Peyer's patch (tissue), 4 donors: ENCODE measurements around the gene HMOX2. TPM values are rescaled to one million over a fixed set of nuclear protein-coding genes. Genes with fewer than 3 reads are reported as not detected.

Experiments
- DNase-seq, 3 donors: peaks; one replicate each; pipeline ENCODE4 v3.0.0-alpha.2; 2017 to 2019
- H3K27ac ChIP-seq, 4 donors: fragments of 200-600 bp; sonication (generic); one replicate each; pipeline ENCODE4 v1.5.1; 2016 to 2019
- H3K27me3 ChIP-seq, 2 donors: fragments of 200-600 bp; sonication (generic); one replicate each; pipeline ENCODE4 v1.5.1; 2019
- H3K36me3 ChIP-seq, 3 donors: fragments of 200-600 bp; sonication (generic); one replicate each; pipeline ENCODE4 v1.5.1; 2016 to 2019
- H3K4me1 ChIP-seq, 4 donors: fragments of 200-600 bp; sonication (generic); one replicate each; pipeline ENCODE4 v1.5.1; 2016 to 2019
- H3K4me3 ChIP-seq, 4 donors: fragments of 200-600 bp; sonication (generic); 1 replicate in 3 of 4; 2 replicates in 1 of 4; pipeline ENCODE4 v1.5.1; 2016 to 2019; ENCODE audit warnings: mild to moderate bottlenecking in 1 of 4
- H3K9me3 ChIP-seq, 4 donors: fragments of 200-600 bp; sonication (generic); one replicate each; pipeline ENCODE4 v1.5.1; 2016 to 2019; ENCODE audit warnings: mild to moderate bottlenecking in 1 of 4
- POLR2A ChIP-seq, 2 donors: fragments of 450-650 bp; IDR thresholded peaks; one replicate each; pipeline ENCODE4 v1.5.1; 2017; ENCODE audit warnings: antibody characterized with exemption in 2 of 2, mild to moderate bottlenecking in 2 of 2, moderate library complexity in 2 of 2
- total RNA-seq, 4 donors: library from RNA; depleted of rRNA; stranded (reverse); fragments of >200 nt; gene quantifications; one replicate each; pipeline ENCODE4 v1.1.0, GENCODE V29; 2016
- TF ChIP-seq, protein P1 (sequence below), 6 experiments: fragments of 450-650 bp in 4 of 6; fragments of 200-600 bp in 2 of 6; sonication (generic) in 1 of 6; IDR thresholded peaks; one replicate each; pipeline ENCODE4 v1.5.1; 2017 to 2019; ENCODE audit warnings: antibody characterized with exemption in 6 of 6, mild to moderate bottlenecking in 3 of 6, moderate library complexity in 1 of 6

Gene HMOX2
- total RNA-seq, 4 donors from 2014 or later: 37.1 to 64.8 (median 61.1) TPM

DNA sequence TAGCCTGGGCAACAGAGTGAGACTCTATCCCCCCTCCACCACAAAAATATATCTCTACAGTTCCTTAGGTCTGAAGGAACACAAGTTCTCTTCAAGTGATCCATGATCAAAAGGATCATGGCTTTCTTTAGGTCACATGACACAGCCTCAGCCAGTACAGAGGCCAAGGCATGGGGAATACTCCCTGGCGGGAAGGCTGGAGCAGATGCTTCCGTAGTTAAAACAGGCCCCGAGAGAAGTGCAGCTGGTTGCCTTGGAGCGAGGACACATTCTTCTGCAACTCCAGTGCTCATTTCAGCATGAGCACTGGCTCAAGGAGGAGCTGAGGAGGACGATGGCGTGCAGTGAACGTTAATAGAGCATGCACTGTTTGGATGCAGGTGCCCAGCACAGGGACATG, 48.9 kb downstream of the HMOX2 start:
- no peak for TF ChIP-seq POLR2A (IDR thresholded peaks at IDR 0.05)
- TF ChIP-seq, protein P1, sequence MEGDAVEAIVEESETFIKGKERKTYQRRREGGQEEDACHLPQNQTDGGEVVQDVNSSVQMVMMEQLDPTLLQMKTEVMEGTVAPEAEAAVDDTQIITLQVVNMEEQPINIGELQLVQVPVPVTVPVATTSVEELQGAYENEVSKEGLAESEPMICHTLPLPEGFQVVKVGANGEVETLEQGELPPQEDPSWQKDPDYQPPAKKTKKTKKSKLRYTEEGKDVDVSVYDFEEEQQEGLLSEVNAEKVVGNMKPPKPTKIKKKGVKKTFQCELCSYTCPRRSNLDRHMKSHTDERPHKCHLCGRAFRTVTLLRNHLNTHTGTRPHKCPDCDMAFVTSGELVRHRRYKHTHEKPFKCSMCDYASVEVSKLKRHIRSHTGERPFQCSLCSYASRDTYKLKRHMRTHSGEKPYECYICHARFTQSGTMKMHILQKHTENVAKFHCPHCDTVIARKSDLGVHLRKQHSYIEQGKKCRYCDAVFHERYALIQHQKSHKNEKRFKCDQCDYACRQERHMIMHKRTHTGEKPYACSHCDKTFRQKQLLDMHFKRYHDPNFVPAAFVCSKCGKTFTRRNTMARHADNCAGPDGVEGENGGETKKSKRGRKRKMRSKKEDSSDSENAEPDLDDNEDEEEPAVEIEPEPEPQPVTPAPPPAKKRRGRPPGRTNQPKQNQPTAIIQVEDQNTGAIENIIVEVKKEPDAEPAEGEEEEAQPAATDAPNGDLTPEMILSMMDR (IDR thresholded peaks at IDR 0.05): no peak
- Histone ChIP-seq H3K36me3 (peaks cover 0 to 12% (median 0%) of the 10 kb centered on the region in 3 donors), H3K27me3 (no peaks in the 10 kb centered on the region), H3K4me1 (peaks cover 0 to 14% (median 2%) of the 10 kb centered on the region in 4 donors), H3K27ac (peak overlapping the region in 1 of 4 donors; percentile 6), H3K9me3 (no peaks in the 10 kb centered on the region), H3K4me3 (no peak overlapping the region)
- DNase-seq: no peak

DNA sequence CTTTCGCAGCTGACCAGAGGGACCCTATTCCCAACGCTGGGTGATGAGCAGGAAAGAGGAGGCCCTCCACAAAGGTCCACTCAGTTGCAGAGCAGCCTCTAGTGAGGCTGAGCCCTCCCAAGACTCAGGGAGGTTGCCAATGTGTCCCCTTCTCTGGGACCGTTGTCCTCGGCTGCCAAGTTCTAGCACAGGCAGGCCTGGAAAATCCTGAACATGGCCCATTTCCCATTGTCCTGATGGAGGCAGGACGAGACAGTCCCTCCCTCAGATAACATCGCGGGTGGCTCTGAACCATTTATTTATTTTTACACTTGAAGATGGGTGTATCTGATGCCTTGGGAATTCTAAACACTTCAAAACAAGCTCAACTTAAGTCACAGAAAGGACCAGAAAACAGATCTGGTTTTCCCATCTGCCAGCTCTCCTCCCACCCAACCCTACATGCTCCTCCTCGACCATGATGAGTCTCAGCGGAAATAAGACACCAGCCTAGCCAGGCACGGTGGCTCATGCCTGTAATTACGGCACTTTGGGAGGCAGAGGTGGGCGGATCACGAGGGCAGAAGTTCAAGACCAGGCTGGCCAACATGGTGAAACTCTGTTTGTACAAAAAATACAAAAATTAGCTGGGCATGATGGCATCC, 49.6 kb downstream of the HMOX2 start:
- H3K27ac ChIP-seq: peak overlapping the region in 2 of 4 donors; percentile 6 to 42
- peaks cover 0 to 14% (median 2%) of the 10 kb centered on the region in 4 donors for H3K4me1 ChIP-seq
- H3K4me3 ChIP-seq: no peak overlapping the region
- DNase-seq: no peak
- no peaks in the 10 kb centered on the region for H3K27me3 ChIP-seq
- peaks cover 0 to 12% (median 0%) of the 10 kb centered on the region in 3 donors for H3K36me3 ChIP-seq
- no peak for TF ChIP-seq POLR2A (IDR thresholded peaks at IDR 0.05)
- TF ChIP-seq, protein P1 (IDR thresholded peaks at IDR 0.05): no peak
- H3K9me3 ChIP-seq: no peaks in the 10 kb centered on the region

DNA sequence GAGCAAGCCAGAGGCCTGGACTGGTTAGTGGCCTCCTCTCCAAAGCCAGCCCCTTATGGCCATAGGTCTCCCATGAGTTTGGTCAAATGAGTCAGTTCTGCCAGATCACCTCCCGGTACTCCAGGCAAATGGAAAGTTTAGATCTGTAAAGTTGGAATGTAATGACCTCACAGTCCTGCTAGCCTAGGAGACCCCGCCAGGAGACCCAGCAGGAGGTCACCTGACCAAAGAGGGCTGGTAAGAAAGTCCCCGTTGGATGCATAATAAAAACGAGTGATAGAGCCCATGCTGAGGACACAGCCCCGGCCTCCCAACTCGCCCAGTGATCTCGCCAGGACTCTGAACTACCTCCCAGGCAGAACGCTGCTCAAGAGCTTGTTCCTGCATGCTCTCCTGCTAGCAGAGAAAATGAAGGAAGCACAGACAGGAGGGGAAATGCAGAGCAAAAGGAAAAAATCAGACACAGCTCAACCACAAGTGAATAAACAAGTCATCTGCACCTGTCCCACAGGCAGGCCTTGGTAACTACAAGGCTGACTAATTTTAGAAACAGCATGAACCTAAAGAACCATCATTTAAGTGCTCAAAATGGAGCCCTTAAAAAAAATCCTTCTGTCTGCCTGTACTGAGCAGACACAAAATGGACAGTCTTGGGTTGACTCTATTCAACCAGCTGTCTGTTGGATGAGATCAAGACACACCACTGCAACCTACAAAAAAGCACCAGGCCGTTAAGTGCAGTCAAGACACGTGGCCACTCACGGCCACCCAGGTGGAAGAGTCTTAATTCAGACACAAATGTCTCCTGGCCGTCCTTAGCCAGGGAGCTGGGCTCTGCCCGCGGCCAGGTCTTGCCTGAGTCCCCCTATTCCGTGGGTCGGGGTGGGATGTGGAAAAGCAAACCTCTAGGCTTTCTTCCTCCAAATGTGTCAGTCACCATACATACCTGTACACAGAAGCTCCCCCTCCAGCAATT, 53.2 kb downstream of the HMOX2 start:
- no peak overlapping the region for H3K4me3 ChIP-seq
- no peaks in the 10 kb centered on the region for H3K27me3 ChIP-seq
- peaks cover 0 to 15% (median 0%) of the 10 kb centered on the region in 3 donors for H3K36me3 ChIP-seq
- H3K27ac ChIP-seq: peak overlapping the region; percentile 33 to 66 (median 59)
- no peaks in the 10 kb centered on the region for H3K9me3 ChIP-seq
- TF ChIP-seq POLR2A (IDR thresholded peaks at IDR 0.05): no peak
- TF ChIP-seq, protein P1 (IDR thresholded peaks at IDR 0.05): peak in 3 of 6 experiments; percentile 4 to 28 (median 10)
- DNase-seq: peak in 1 of 3 donors; percentile 31
- H3K4me1 ChIP-seq: peaks cover 0 to 14% (median 2%) of the 10 kb centered on the region in 4 donors

DNA sequence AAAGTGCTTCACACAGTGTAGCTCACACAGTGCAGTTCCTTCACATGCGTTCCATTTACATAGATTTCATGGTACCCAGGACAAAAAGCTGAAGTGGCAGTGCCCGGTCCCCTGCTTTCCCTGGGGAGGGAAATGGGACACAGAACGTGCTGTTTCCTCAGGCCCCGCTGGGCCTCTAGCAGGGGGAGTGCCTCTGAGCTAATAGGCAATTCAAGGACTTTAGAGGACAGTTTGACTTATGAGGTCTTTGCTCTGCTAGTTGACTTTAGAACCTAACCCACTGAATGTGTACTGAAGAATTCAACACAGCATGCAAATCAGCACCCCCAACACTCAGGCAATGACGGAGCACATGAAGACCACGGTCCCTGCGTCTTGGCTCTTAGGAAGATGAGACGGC, 55.6 kb downstream of the HMOX2 start:
- no peak for DNase-seq
- H3K4me3 ChIP-seq: no peak overlapping the region
- no peak overlapping the region for H3K27ac ChIP-seq
- TF ChIP-seq, protein P1 (IDR thresholded peaks at IDR 0.05): no peak
- TF ChIP-seq POLR2A (IDR thresholded peaks at IDR 0.05): no peak
- H3K27me3 ChIP-seq: no peaks in the 10 kb centered on the region
- H3K4me1 ChIP-seq: peaks cover 0 to 3% (median 0%) of the 10 kb centered on the region in 4 donors
- H3K9me3 ChIP-seq: no peaks in the 10 kb centered on the region
- peaks cover 0 to 15% (median 0%) of the 10 kb centered on the region in 3 donors for H3K36me3 ChIP-seq

DNA sequence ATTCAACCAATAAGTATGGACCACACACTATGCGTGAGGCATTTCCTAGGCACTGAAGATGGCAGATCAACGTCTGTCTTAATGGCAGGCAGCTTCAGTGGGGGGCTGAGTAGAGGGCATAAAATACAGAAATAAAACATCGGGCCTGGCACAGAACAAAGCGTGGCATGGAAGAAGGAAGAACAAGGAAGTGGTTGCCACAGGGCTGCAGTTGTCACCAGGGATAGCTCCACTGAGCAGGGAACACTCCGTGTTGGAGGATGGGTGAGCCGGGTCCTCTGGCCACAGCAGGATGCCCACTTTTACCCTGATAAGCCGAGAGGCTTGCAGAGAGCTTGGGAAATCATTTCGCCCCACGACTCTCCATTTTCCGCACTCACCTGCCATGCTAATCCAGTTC, 56.0 kb downstream of the HMOX2 start:
- Histone ChIP-seq H3K9me3 (no peaks in the 10 kb centered on the region), H3K27me3 (no peaks in the 10 kb centered on the region), H3K4me1 (peaks cover 0 to 4% (median 2%) of the 10 kb centered on the region in 4 donors), H3K27ac (no peak overlapping the region), H3K4me3 (no peak overlapping the region), H3K36me3 (peaks cover 0 to 15% (median 0%) of the 10 kb centered on the region in 3 donors)
- no peak for DNase-seq
- TF ChIP-seq, protein P1 (IDR thresholded peaks at IDR 0.05): no peak
- TF ChIP-seq POLR2A (IDR thresholded peaks at IDR 0.05): no peak
